MCF 10A (cell line): ENCODE data around the gene TOPBP1. TPM values are rescaled to one million over a fixed set of nuclear protein-coding genes. Genes with fewer than 3 reads are reported as not detected.

ENCODE experiments used
- BruUV-seq: library from RNA; stranded (reverse); fragments of 400-500 nt; replicated peaks from 2 replicates; lab custom pipeline; 2021; lab: Mats Ljungman, UMichigan
- CTCF ChIA-PET: fragments of 300-600 bp; sonication (Branson Sonifier 250); formaldehyde crosslinking; extraction: SDS; loops from one replicate; lab custom pipeline; 2021; ENCODE audit warnings: antibody characterized with exemption, inconsistent platforms; lab: Yijun Ruan, JAX
- POLR2A ChIA-PET: fragments of 300-600, 350-650 bp; sonication (Branson Sonifier 250); formaldehyde crosslinking; extraction: SDS; loops from one replicate; lab custom pipeline; 2020; ENCODE audit warnings: antibody characterized with exemption, inconsistent platforms; lab: Yijun Ruan, JAX
- DNase-seq: peaks from one replicate; pipeline ENCODE4 v3.0.0-alpha.2; 2018; ENCODE audit not compliant: unreplicated experiment
- H3K27ac Mint-ChIP-seq: one replicate; pipeline ENCODE4 v1.8.0; 2022; ENCODE audit warnings: mild to moderate bottlenecking, low read depth, mixed read lengths; ENCODE audit not compliant: unreplicated experiment
- H3K27me3 Mint-ChIP-seq: one replicate; pipeline ENCODE4 v1.8.0; 2022; ENCODE audit warnings: mixed read lengths; ENCODE audit not compliant: insufficient read depth, unreplicated experiment
- H3K36me3 Mint-ChIP-seq: one replicate; pipeline ENCODE4 v1.8.0; 2022; ENCODE audit warnings: mild to moderate bottlenecking, moderate library complexity, mixed read lengths; ENCODE audit not compliant: insufficient read depth, unreplicated experiment
- H3K4me1 Mint-ChIP-seq: one replicate; pipeline ENCODE4 v1.8.0; 2022; ENCODE audit warnings: mixed read lengths; ENCODE audit not compliant: insufficient read depth, unreplicated experiment
- H3K4me3 Mint-ChIP-seq: one replicate; pipeline ENCODE4 v1.8.0; 2022; ENCODE audit warnings: mild to moderate bottlenecking, moderate library complexity, mixed read lengths; ENCODE audit not compliant: unreplicated experiment
- H3K9me3 Mint-ChIP-seq: one replicate; pipeline ENCODE4 v1.8.0; 2022; ENCODE audit warnings: mixed read lengths; ENCODE audit not compliant: unreplicated experiment
- CTCF ChIP-seq: fragments of 200-600 bp; IDR thresholded peaks from one replicate; pipeline ENCODE4 v1.8.0; 2022; ENCODE audit warnings: antibody characterized with exemption, mild to moderate bottlenecking; ENCODE audit not compliant: unreplicated experiment
- intact Hi-C: fragments of 100-400 bp; cut with micrococcal nuclease; formaldehyde crosslinking; loops from 2 replicates; pipeline ENCODE4 v1.14.1; 2022
- total RNA-seq: library from RNA; stranded (reverse); gene quantifications from 2 replicates; pipeline ENCODE4 v1.2.3, GENCODE V29; 2022

Gene TOPBP1
- total RNA-seq, 1 experiment from 2014 or later, result 27.7 TPM

- ChIA-PET POLR2A (no interaction called here), CTCF (interaction anchor here (0.6 to 1.2 kb wide), 3 partner anchors 87 to 658 kb away, joined by 3 to 6 read pairs (median 4); no protein-coding TSS in a partner anchor)
- H3K4me1 Mint-ChIP-seq, result no peaks in the 10 kb centered on the region
- intact Hi-C loops, result no loop called here
- H3K36me3 Mint-ChIP-seq, result no peaks in the 10 kb centered on the region
- no peak overlapping the region for H3K4me3 Mint-ChIP-seq
- no peak for DNase-seq
- TF ChIP-seq CTCF, result no peak
- no TSS peak for BruUV-seq
- H3K27me3 Mint-ChIP-seq, result peaks cover 23% of the 10 kb centered on the region
- no peaks in the 10 kb centered on the region for H3K9me3 Mint-ChIP-seq
- H3K27ac Mint-ChIP-seq, result no peak overlapping the region
These were observed 38.2 kb upstream of the TOPBP1 start for GRCh38 chr3:133699903-133700302.

GRCh38 chr3:133699467-133699866, 37.7 kb upstream of the TOPBP1 start:
- TF ChIP-seq CTCF, result no peak
- Mint-ChIP-seq H3K27ac (no peak overlapping the region), H3K9me3 (no peaks in the 10 kb centered on the region), H3K27me3 (peaks cover 18% of the 10 kb centered on the region), H3K4me3 (no peak overlapping the region), H3K36me3 (no peaks in the 10 kb centered on the region), H3K4me1 (no peaks in the 10 kb centered on the region)
- CTCF ChIA-PET, result interaction anchor here (0.6 kb wide), 1 partner anchor 133 kb away, joined by 6 read pairs; no protein-coding TSS in a partner anchor
- no TSS peak for BruUV-seq
- no peak for DNase-seq
- POLR2A ChIA-PET, result no interaction called here
- intact Hi-C loops, result no loop called here

- Mint-ChIP-seq H3K4me3 (no peak overlapping the region), H3K36me3 (no peaks in the 10 kb centered on the region), H3K27ac (no peak overlapping the region), H3K27me3 (peaks cover 3% of the 10 kb centered on the region), H3K9me3 (no peaks in the 10 kb centered on the region), H3K4me1 (no peaks in the 10 kb centered on the region)
- ChIA-PET POLR2A (no interaction called here), CTCF (no interaction called here)
- TF ChIP-seq CTCF, result no peak
- intact Hi-C loops, result no loop called here
- no TSS peak for BruUV-seq
- DNase-seq, result no peak
These were observed 36.2 kb upstream of the TOPBP1 start for GRCh38 chr3:133697960-133698359.

GRCh38 chr3:133695560-133696171, 33.9 kb upstream of the TOPBP1 start:
- TF ChIP-seq CTCF, result no peak
- Mint-ChIP-seq H3K9me3 (no peaks in the 10 kb centered on the region), H3K36me3 (no peaks in the 10 kb centered on the region), H3K27me3 (no peaks in the 10 kb centered on the region), H3K4me1 (no peaks in the 10 kb centered on the region), H3K4me3 (no peak overlapping the region), H3K27ac (no peak overlapping the region)
- BruUV-seq, result no TSS peak
- intact Hi-C loops, result no loop called here
- no peak for DNase-seq
- CTCF ChIA-PET, result no interaction called here
- POLR2A ChIA-PET, result interaction anchor here (0.6 to 0.7 kb wide), 2 partner anchors 60 to 945 kb away, joined by 3 read pairs; no protein-coding TSS in a partner anchor
